Thymus (tissue), 11 donors: ENCODE results near the gene NR1D1. TPM values are rescaled to one million over a fixed set of nuclear protein-coding genes. Genes with fewer than 3 reads are reported as not detected.

Experiments
- DNase-seq, 9 donors: peaks; one replicate each; pipeline ENCODE4 v3.0.0-alpha.2; 2013; ENCODE audit warnings: low spot score in 9 of 9, low read depth in 6 of 9, missing footprints in 1 of 9
- H3K27ac ChIP-seq, 2 donors: one replicate each; pipeline ENCODE4 v1.5.1; 2013; ENCODE audit warnings: control low read depth in 1 of 2, low read depth in 1 of 2, low read length in 1 of 2, mild to moderate bottlenecking in 1 of 2, moderate library complexity in 1 of 2
- H3K27me3 ChIP-seq, 2 donors: one replicate each; pipeline ENCODE4 v1.5.1; 2013; ENCODE audit warnings: low read length in 1 of 2; ENCODE audit not compliant: control insufficient read depth in 2 of 2, insufficient read depth in 1 of 2
- H3K36me3 ChIP-seq, 2 donors: one replicate each; pipeline ENCODE4 v1.5.1; 2013; ENCODE audit warnings: low read length in 1 of 2, mild to moderate bottlenecking in 1 of 2, moderate library complexity in 1 of 2; ENCODE audit not compliant: control insufficient read depth in 2 of 2, insufficient read depth in 2 of 2
- H3K4me1 ChIP-seq, 2 donors: one replicate each; pipeline ENCODE4 v1.5.1; 2013; ENCODE audit warnings: low read length in 2 of 2; ENCODE audit not compliant: control insufficient read depth in 2 of 2, insufficient read depth in 2 of 2
- H3K4me3 ChIP-seq, 2 donors: one replicate each; pipeline ENCODE4 v1.5.1; 2013; ENCODE audit warnings: low read length in 2 of 2, control low read depth in 1 of 2, mild to moderate bottlenecking in 1 of 2
- H3K9me3 ChIP-seq, 2 donors: one replicate each; pipeline ENCODE4 v1.5.1; 2013; ENCODE audit warnings: low read length in 1 of 2, mild to moderate bottlenecking in 1 of 2; ENCODE audit not compliant: control insufficient read depth in 2 of 2, insufficient read depth in 1 of 2
- WGBS: extraction: QIAGEN DNeasy Blood & Tissue Kit; methylation state at CpG from one replicate; pipeline ENCODE4 v1.1.7; 2013; 5-methylcytosine and 5-hydroxymethylcytosine counted together
- polyA plus RNA-seq: library from polyadenylated mRNA; stranded (reverse); fragments of 200-250 nt; gene quantifications from one replicate; pipeline ENCODE4 v1.2.3, GENCODE V29; 2013
- total RNA-seq: library from RNA; stranded (reverse); fragments of 120-200 nt; gene quantifications from one replicate; pipeline ENCODE4 v1.2.4, GENCODE V29; 2013
- donor health status: healthy.

NR1D1 gene
- total and polyA plus RNA-seq, 2 donors, result 0.85 to 3.2 TPM

DNA sequence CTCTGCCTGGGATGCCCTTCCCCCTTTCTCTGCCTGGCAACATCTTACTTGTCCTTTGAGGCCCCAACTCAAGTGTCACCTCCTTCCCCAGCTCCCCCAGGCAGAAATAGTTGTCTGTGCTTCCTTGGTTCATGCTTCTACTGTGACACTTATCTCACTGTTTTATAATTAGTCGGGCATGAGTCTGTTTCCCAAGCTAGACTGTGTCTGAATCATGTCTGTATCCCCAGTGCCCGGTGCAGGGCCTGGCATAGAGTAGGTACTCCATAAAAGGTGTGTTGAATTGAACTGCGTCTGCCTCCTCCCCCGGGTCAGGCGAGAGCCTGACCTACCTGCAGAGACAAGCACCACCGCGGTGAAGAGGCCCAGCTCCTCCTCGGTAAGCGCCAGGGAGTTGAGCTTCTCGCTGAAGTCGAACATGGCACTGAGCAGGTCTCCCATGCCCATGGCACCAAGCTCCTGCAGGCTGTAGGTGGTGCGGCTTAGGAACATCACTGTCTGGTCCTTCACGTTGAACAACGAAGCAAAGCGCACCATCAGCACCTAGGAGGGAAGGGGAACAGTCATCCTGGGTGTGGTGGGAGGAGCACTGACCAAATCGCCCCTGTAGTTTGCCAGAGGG, 6.7 kb downstream of the NR1D1 start:
- Histone ChIP-seq H3K27ac (no peak overlapping the region), H3K9me3 (no peaks in the 10 kb centered on the region), H3K27me3 (no peaks in the 10 kb centered on the region), H3K4me3 (no peak overlapping the region), H3K36me3 (peaks cover 58 to 66% of the 10 kb centered on the region in 2 donors), H3K4me1 (peaks cover 37 to 50% of the 10 kb centered on the region in 2 donors)
- 96% methylated on average over 16 of the region's 16 CpGs for WGBS
- no peak for DNase-seq

DNA sequence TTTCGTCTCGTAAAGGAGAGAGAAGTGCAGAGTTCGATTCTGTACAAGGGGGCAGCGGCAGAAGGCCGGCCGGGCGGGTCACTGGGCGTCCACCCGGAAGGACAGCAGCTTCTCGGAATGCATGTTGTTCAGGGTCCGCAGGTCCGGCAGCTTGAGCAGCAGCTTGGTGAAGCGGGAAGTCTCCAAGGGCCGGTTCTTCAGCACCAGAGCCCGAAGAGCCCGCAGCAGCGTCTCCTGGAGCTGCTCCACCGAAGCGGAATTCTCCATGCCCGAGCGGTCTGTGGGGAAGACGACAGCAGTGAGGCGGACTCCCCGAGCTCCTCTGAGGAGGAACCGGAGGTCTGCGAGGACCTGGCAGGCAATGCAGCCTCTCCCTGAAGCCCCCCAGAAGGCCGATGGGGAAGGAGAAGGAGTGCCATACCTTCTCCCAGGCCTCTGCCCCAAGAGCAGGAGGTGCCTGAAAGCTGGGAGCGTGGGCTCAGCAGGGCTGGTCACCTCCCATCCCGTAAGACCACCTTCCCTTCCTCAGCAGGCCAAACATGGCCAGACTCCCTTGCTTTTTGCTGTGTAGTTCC, 7.3 kb downstream of the NR1D1 start:
- WGBS, result 97% methylated on average over 29 of the region's 29 CpGs
- no peak for DNase-seq
- H3K4me3 ChIP-seq, result no peak overlapping the region

DNA sequence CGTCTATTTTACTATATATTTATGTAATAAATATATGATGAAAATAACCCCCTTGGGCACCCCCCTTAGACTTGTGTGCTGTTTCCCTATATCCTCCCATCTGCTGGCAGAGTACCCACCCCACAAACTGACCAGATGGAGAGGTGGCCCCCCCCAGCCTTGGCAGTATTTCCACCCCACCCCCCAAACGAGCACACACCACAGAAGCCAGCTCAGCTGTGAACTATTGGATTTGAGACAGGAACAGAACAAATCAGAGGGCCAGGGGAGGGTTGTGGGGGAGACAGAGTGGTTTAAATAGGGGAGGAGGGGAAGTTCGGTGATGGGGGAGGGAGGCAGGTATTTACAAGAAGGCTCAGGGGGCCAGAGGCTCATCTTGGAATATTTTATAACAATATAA, 7.8 kb downstream of the NR1D1 start:
- 82% methylated on average over 3 of the region's 3 CpGs for WGBS
- no peak overlapping the region for H3K27ac ChIP-seq
- no peaks in the 10 kb centered on the region for H3K27me3 ChIP-seq
- H3K36me3 ChIP-seq, result peaks cover 68 to 69% of the 10 kb centered on the region in 2 donors
- H3K9me3 ChIP-seq, result no peaks in the 10 kb centered on the region
- peaks cover 26 to 39% of the 10 kb centered on the region in 2 donors for H3K4me1 ChIP-seq
- no peak for DNase-seq
- H3K4me3 ChIP-seq, result no peak overlapping the region

More for the DNA sequence above, 7.3 kb downstream of the NR1D1 start:
- no peak overlapping the region for H3K27ac ChIP-seq
- H3K36me3 ChIP-seq, result peaks cover 64 to 69% of the 10 kb centered on the region in 2 donors
- H3K4me1 ChIP-seq, result peaks cover 31 to 44% of the 10 kb centered on the region in 2 donors
- no peaks in the 10 kb centered on the region for H3K9me3 ChIP-seq
- no peaks in the 10 kb centered on the region for H3K27me3 ChIP-seq

DNA sequence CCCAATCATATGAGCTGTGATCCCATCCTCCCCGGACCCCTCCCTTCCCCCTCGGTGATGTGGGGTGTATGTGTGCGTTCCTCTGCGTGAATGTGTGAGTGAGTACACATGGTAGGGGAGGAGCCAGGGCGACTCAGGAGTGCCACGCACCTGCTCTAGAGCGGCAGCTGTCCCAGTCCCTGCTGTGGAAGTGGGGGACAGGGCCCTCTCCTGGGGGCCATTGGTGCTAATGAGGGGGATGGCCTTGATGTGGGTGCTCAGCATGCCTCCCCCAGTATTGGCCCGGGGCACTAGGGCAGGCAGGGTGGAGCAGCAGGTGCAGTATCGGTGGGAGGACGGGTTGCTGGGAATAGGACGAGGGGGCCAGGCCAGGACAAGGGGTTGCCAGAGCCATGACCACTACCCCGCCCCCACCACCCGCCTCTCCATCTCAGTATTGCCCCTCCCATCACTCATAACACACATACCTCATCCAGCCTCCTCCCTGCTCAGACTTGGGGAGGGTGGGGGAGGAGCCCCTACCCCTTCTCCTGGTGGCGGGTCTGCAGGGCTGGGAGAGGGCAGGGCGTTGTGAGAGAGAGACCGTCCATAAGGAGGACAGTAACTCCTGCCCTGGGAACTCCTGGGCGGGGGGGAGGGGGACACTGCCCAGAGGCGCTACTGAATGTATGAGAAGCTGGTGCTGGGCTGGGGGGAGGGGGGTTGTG, 8.5 kb downstream of the NR1D1 start:
- H3K4me1 ChIP-seq, result peaks cover 20 to 31% of the 10 kb centered on the region in 2 donors
- peaks cover 70 to 76% of the 10 kb centered on the region in 2 donors for H3K36me3 ChIP-seq
- 95% methylated on average over 18 of the region's 18 CpGs for WGBS
- no peaks in the 10 kb centered on the region for H3K27me3 ChIP-seq
- no peak for DNase-seq
- H3K9me3 ChIP-seq, result no peaks in the 10 kb centered on the region
- H3K4me3 ChIP-seq, result no peak overlapping the region
- H3K27ac ChIP-seq, result no peak overlapping the region

DNA sequence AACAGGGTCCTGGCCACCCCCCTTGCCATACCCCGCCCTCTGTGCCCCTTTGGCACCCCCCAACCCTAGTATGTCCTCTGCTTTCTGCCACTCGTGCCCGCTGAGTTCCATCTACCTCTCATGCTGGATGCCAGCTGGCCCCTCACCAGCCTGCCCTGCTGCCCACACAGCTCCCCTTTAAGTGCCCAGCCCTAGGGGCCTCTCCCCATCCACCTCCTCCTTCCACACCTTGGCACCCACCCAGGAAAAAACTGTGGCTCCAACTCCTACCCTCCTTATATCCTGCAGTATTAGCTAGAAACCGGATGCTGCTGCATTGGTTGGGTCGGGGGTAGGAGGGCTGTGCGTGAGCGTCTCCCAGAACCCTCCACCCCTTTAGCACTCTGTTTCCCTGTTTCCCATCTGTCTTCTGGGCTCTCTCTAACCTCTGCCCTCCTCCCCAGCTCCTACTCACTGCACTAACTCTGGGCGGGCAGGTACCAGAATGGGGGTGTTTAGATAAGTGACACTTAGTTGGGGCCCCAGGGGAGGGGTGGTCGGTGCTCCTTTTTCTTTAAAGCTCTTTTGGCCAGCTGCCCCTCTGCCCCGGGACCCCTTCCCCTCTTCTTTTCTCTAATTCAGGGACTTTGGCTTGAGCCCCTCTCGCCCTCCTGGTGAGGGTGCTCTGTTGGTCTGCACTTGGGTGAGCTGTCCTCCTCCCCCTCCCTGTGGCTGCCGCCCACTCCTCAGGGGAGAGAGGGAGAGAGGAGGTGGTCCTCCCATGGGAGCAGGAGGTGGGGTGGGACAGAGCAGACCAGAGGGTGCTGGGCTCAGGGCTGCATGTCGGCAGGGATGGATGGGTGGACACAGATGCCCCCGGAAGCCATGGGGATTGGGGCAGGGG, 9.9 kb downstream of the NR1D1 start:
- Histone ChIP-seq H3K36me3 (peaks cover 70 to 74% of the 10 kb centered on the region in 2 donors), H3K27ac (no peak overlapping the region), H3K4me1 (peaks cover 8 to 18% of the 10 kb centered on the region in 2 donors), H3K9me3 (no peaks in the 10 kb centered on the region), H3K4me3 (no peak overlapping the region), H3K27me3 (no peaks in the 10 kb centered on the region)
- 97% methylated on average over 14 of the region's 14 CpGs for WGBS
- no peak for DNase-seq

DNA sequence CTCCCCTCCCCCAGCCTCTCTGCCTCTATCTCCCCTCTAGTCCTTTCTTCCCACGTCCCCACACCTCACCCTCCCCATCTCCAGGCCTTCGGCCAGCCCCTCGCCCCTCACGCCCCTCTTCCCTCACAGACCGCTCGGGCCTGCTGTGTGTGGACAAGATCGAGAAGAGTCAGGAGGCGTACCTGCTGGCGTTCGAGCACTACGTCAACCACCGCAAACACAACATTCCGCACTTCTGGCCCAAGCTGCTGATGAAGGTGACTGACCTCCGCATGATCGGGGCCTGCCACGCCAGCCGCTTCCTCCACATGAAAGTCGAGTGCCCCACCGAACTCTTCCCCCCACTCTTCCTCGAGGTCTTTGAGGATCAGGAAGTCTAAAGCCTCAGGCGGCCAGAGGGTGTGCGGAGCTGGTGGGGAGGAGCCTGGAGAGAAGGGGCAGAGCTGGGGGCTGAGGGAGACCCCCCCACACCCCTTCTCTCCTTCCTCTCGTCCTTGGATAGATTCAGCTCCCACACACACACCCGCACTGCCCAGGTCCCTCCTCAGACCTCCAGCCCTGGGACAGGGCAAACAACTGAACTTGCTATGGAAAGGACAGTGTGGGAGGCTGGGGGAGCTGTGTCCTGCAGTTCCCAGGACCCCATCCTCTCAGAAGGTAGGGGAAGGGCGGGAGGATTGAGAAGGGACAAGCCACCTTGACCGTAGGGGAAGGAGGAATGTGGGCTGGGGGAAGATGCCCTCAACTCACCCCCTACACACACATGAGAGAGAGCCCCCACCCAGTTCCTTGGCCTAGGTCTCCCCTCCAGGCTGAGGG, 11.1 kb downstream of the NR1D1 start:
- WGBS, result 95% methylated on average over 26 of the region's 26 CpGs
- Histone ChIP-seq H3K27ac (no peak overlapping the region), H3K36me3 (peaks cover 64 to 71% of the 10 kb centered on the region in 2 donors), H3K4me1 (peaks cover 0 to 6% of the 10 kb centered on the region in 2 donors), H3K27me3 (no peaks in the 10 kb centered on the region), H3K9me3 (no peaks in the 10 kb centered on the region), H3K4me3 (no peak overlapping the region)
- DNase-seq, result no peak

DNA sequence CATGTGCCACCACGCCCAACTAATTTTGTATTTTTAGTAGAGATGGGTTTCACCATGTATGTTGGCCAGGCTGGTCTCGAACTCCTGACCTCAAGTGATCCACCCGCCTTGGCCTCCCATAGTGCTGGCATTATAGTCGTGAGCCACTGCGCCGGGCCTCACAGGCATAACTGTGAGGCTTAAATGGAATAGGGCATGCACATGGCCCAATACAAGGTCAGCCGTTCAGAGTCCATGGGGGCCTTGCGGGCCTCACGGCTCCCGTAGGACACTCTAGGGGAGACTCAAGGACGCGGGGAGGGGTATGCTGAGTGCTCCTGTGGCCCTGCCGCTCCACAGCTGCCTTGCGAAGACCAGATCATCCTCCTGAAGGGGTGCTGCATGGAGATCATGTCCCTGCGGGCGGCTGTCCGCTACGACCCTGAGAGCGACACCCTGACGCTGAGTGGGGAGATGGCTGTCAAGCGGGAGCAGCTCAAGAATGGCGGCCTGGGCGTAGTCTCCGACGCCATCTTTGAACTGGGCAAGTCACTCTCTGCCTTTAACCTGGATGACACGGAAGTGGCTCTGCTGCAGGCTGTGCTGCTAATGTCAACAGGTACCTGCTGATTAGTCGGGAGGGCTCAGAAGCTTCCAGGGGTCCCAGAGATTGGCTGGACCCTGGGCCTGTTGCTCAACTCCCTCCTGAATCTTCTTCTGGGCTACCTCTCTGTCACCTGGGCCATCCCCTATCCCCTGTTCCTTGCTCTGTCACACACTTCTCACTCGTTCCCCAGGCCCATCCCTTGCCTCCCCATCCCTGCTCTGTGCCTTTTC, 12.3 kb downstream of the NR1D1 start:
- no peak for DNase-seq
- Histone ChIP-seq H3K27ac (no peak overlapping the region), H3K4me3 (no peak overlapping the region), H3K27me3 (no peaks in the 10 kb centered on the region), H3K9me3 (no peaks in the 10 kb centered on the region), H3K4me1 (no peaks in the 10 kb centered on the region), H3K36me3 (peaks cover 61 to 64% of the 10 kb centered on the region in 2 donors)
- 98% methylated on average over 28 of the region's 28 CpGs for WGBS
